Cerebellar nuclear complex (tissue), 1 donor: Measurements from ENCODE around the gene ERICH3.
"Not testable (repeated sequence)": the region's sequence is repeated elsewhere in the genome, so short reads cannot be mapped to it uniquely, and the experiment has no call there.

Source experiments
- DNase-seq, 2 experiments: peaks; one replicate each; lab custom pipeline; 2025; lab: John Stamatoyannopoulos, UW

Gene ERICH3

DNA sequence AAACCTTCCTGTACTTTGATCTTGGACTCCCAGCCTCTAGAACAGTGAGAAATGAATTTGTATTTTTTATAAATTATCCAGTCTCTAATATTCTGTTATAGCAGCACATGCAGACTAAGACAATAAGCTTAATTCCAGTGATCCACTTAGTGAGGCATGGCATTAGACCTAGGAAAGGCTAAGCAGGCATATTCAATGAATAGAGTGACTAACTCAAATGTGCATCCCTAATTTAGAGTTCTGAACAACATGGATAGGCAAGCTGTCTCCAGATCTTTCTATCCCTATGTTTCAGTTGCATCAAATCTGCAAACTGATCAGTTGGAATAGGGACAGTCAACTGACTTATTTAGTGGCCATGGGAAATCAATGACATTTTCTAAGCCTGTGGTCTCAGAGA, 4.3 kb upstream of the ERICH3 start:
- DNase-seq = no peak

DNA sequence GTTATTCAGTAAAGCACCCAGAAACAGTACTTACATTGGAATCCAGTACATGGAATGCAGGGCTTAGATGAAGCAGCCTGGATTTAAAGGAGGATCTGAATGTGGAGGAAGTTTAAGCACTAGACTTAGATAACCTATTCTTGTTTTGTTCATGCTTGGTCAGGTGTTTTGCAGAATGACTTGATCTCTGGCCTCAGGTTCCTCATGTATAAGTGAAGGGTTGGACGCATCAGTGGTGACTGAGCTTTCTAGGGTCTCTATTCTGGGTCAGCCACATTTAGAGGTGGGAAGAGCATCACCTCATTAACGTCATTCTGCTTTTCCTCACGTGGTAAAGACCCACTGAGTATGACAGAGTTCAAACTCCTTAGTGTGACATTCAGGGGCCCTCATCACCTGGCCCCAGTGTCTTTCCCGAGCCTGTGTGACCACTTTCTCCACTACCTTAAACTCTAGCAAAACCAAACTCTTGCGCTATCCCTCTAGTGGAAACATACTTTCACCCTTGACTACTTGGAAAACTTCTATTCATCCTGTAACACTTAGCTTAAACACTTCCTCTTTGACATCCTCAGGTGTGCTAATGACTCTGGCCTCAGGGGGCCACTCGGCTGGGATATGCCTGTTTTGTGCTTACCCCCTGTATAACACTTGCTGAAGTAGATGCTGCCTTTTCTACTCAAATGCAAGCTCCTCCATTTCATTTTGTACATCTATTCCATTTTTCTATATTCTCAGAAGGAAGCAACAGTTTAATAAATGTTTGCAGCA, 871 bp upstream of the ERICH3 start:
- DNase-seq = no peak

- not testable (repeated sequence) for DNase-seq
Observed at GRCh38 chr1:74670866-74671265, 2.7 kb downstream of the ERICH3 start.

GRCh38 chr1:74654708-74655107, 18.9 kb downstream of the ERICH3 start:
- no peak for DNase-seq

- no peak for DNase-seq
Observed at GRCh38 chr1:74652711-74653139, 20.9 kb downstream of the ERICH3 start.

- DNase-seq = no peak
Observed at GRCh38 chr1:74650561-74650960, 23.0 kb downstream of the ERICH3 start.

GRCh38 chr1:74641876-74642275, 31.7 kb downstream of the ERICH3 start:
- no peak for DNase-seq

- no peak for DNase-seq
Observed at GRCh38 chr1:74641161-74641560, 32.4 kb downstream of the ERICH3 start.

GRCh38 chr1:74637296-74637695, 36.3 kb downstream of the ERICH3 start:
- no peak for DNase-seq

GRCh38 chr1:74629283-74629682, 44.3 kb downstream of the ERICH3 start:
- no peak for DNase-seq

DNA sequence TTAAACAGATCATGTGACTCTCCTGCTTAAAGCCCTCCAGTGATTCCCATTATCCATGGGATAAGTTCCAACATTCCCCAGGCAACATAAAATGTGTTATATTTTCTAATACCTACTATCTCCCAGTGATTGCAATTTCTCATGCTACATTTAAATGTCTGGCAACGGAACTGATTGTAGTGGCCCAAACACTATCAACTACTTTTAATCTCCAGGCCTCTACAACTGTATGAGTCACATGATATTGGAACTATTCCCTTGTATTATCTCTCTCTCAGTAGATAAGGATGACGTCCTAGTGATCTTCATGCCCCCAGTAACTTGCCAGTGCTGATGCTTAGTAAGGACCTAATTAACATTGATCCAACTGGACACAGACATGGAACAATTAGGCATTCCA, 49.9 kb downstream of the ERICH3 start:
- DNase-seq = no peak

GRCh38 chr1:74620242-74620641, 53.4 kb downstream of the ERICH3 start:
- no peak for DNase-seq

DNA sequence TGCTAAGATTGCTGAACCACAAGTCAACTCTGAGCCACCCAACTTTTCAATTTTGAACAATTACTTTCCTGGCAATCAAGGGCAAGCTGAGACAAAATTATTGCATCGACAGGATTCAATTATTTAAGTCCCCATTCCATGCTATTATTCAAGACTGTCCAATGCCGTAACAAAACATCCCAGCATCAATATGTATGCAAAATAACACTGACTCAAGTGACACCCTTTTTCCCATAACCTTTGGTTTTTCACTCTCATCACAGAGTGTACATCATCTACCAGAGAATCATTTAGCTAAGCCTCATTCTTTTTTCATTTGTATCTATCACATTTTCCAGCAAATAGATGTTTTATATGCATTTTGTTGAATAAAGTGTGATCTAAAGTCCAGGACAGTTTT, 54.6 kb downstream of the ERICH3 start:
- DNase-seq = no peak

- DNase-seq = no peak
Observed at GRCh38 chr1:74613894-74614293, 59.7 kb downstream of the ERICH3 start.

- DNase-seq = no peak
Observed at GRCh38 chr1:74611887-74612286, 61.7 kb downstream of the ERICH3 start.

- no peak for DNase-seq
Observed at GRCh38 chr1:74610961-74611360, 62.6 kb downstream of the ERICH3 start.

- no peak for DNase-seq
Observed at GRCh38 chr1:74609810-74610371, 63.7 kb downstream of the ERICH3 start.

DNA sequence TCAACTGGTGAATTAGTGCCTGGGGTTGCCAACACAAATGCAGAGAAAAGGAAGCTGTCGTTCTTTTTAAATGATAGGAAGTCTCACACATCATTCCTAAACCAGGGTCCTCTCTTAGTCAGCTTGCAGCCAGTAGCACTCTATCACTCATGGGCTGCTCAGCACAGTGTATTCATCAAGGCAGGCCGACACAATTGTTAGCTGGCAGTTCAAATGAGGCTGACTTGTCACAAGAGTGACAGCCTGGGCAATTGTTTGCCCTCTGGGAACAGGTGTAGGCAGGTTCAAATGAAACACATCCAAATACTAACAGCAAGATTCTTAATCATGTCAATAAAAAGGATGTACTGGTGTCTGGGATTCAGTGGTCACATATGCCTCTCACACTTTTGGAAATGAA, 76.9 kb downstream of the ERICH3 start:
- no peak for DNase-seq

- DNase-seq = no peak
Observed at GRCh38 chr1:74593887-74594866, 79.4 kb downstream of the ERICH3 start.

- DNase-seq = no peak
Observed at GRCh38 chr1:74592580-74593355, 80.8 kb downstream of the ERICH3 start.

GRCh38 chr1:74591949-74592348, 81.6 kb downstream of the ERICH3 start:
- DNase-seq = no peak

GRCh38 chr1:74590288-74590687, 83.3 kb downstream of the ERICH3 start:
- no peak for DNase-seq
